RWPE2 (cell line): ENCODE measurements around the gene SVIL.

ENCODE experiments used
- ATAC-seq: fragments of 200-7000 bp; cut with Tn5 transposase; 3 replicates; pipeline ENCODE4 v1.9.1; 2021; ENCODE audit warnings: low read depth
- DNase-seq: peaks from one replicate; pipeline ENCODE4 v3.0.0-alpha.2; 2020; ENCODE audit warnings: low spot score
- H3K27ac ChIP-seq: fragments of 450-650 bp; 2 replicates; pipeline ENCODE4 v1.5.1; 2017; ENCODE audit warnings: mild to moderate bottlenecking; ENCODE audit not compliant: poor library complexity, severe bottlenecking
- H3K27me3 ChIP-seq: fragments of 250-450 bp; sonication (Bioruptor Pico); 2 replicates; pipeline ENCODE4 v1.5.1; 2021; ENCODE audit warnings: mild to moderate bottlenecking, moderate library complexity; ENCODE audit not compliant: insufficient read depth, poor library complexity, severe bottlenecking
- H3K36me3 ChIP-seq: fragments of 250-450 bp; sonication (Bioruptor Pico); 2 replicates; pipeline ENCODE4 v1.5.1; 2020; ENCODE audit warnings: low read depth, mild to moderate bottlenecking, moderate library complexity
- H3K4me1 ChIP-seq: fragments of 250-450 bp; sonication (Bioruptor Pico); 2 replicates; pipeline ENCODE4 v1.5.1; 2021; ENCODE audit warnings: mild to moderate bottlenecking, moderate library complexity; ENCODE audit not compliant: insufficient read depth, poor library complexity, severe bottlenecking
- H3K4me3 ChIP-seq: fragments of 250-450 bp; sonication (Bioruptor Pico); 2 replicates; pipeline ENCODE4 v1.5.1; 2021; ENCODE audit warnings: mild to moderate bottlenecking, moderate library complexity; ENCODE audit not compliant: severe bottlenecking
- H3K9me3 ChIP-seq: fragments of 250-450 bp; sonication (Bioruptor Pico); 2 replicates; pipeline ENCODE4 v1.5.1; 2021; ENCODE audit warnings: mild to moderate bottlenecking, moderate library complexity; ENCODE audit not compliant: severe bottlenecking
- CTCF ChIP-seq: fragments of 450-650 bp; IDR thresholded peaks from one replicate; pipeline ENCODE4 v1.5.1; 2017; ENCODE audit warnings: mild to moderate bottlenecking, moderate library complexity; ENCODE audit not compliant: poor library complexity, severe bottlenecking

SVIL gene

GRCh38 chr10:29411666-29412315 lies 223.0 kb downstream of the SVIL start:
- no peaks in the 10 kb centered on the region for H3K27me3 ChIP-seq
- ATAC-seq = no peak
- no peak for TF ChIP-seq CTCF
- H3K27ac ChIP-seq = no peak overlapping the region
- H3K4me3 ChIP-seq = no peak overlapping the region
- peaks cover 15% of the 10 kb centered on the region for H3K9me3 ChIP-seq
- H3K4me1 ChIP-seq = peaks cover 6% of the 10 kb centered on the region
- H3K36me3 ChIP-seq = peaks cover 15% of the 10 kb centered on the region
- no peak for DNase-seq

GRCh38 chr10:29409241-29410054 lies 225.3 kb downstream of the SVIL start:
- ATAC-seq (peak; percentile 83), DNase-seq (peak; percentile 64)
- Histone ChIP-seq H3K36me3 (no peaks in the 10 kb centered on the region), H3K4me1 (peaks cover 6% of the 10 kb centered on the region), H3K9me3 (peaks cover 15% of the 10 kb centered on the region), H3K4me3 (peak overlapping the region; percentile 49), H3K27ac (peak overlapping the region; percentile 5), H3K27me3 (no peaks in the 10 kb centered on the region)
- no peak for TF ChIP-seq CTCF

- TF ChIP-seq CTCF = no peak
- peaks cover 6% of the 10 kb centered on the region for H3K4me1 ChIP-seq
- peak overlapping the region; percentile 5 for H3K27ac ChIP-seq
- peaks cover 15% of the 10 kb centered on the region for H3K9me3 ChIP-seq
- ATAC-seq (no peak), DNase-seq (no peak)
- H3K27me3 ChIP-seq = no peaks in the 10 kb centered on the region
- peak overlapping the region; percentile 49 for H3K4me3 ChIP-seq
- no peaks in the 10 kb centered on the region for H3K36me3 ChIP-seq
These were observed 225.9 kb downstream of the SVIL start for GRCh38 chr10:29408847-29409240.
